HG03025 (cell line): ENCODE measurements around the gene ARHGAP36.

Experiments used
- ATAC-seq: cut with Tn5 transposase; IDR thresholded peaks from one replicate; pipeline ENCODE4 v1.9.1; 2021; ENCODE audit warnings: mild to moderate bottlenecking, moderate library complexity; ENCODE audit not compliant: unreplicated experiment, low FRiP score

ARHGAP36 gene, protein sequence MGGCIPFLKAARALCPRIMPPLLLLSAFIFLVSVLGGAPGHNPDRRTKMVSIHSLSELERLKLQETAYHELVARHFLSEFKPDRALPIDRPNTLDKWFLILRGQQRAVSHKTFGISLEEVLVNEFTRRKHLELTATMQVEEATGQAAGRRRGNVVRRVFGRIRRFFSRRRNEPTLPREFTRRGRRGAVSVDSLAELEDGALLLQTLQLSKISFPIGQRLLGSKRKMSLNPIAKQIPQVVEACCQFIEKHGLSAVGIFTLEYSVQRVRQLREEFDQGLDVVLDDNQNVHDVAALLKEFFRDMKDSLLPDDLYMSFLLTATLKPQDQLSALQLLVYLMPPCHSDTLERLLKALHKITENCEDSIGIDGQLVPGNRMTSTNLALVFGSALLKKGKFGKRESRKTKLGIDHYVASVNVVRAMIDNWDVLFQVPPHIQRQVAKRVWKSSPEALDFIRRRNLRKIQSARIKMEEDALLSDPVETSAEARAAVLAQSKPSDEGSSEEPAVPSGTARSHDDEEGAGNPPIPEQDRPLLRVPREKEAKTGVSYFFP

DNA sequence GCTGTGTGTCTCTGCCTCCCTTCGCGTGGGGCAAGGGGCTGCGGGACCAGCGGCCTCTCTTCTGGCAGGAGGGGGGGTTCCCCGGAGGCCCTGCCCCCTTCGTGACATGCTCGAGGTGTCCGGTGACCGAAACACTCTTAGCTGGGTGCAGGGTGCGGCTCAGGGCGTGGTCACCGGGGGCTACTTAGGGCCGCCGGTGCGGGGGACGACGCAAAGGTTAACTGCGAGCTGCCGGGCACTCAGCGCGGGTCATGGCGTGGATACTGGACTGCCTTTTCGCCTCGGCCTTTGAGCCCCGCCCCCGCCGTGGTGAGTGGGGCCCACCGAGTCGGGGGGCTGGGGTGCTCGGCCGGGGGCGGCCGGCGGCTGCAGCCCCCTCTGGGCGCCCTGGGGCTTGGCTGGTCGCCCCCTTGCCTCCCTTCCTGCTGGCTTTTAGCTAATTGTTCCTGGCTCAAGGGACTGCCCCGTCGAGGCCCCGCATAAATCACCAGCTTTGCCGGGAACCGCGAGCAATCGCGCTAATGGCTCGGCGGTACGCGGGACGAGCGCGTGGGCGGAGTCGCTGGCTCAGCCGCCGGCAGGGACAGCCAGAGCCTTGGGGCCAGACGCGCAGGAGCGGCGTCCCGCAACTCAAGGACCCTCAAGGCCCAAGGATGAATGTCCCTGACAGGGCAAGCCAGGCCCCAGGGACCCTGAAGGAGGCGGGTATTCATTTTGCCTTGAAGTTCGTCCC, at the start of gene ARHGAP36:
ARHGAP36 (plus strand) TSS at position 211 of the 733 bp plus-strand sequence. CDS start 23,320 bp downstream, outside the sequence.
- no peak for ATAC-seq

GRCh38 chrX:131010186-131010585, 48.0 kb upstream of the ARHGAP36 start:
- no peak for ATAC-seq

- ATAC-seq, result no peak
Measured at GRCh38 chrX:131025336-131025735, 32.8 kb upstream of the ARHGAP36 start.

DNA sequence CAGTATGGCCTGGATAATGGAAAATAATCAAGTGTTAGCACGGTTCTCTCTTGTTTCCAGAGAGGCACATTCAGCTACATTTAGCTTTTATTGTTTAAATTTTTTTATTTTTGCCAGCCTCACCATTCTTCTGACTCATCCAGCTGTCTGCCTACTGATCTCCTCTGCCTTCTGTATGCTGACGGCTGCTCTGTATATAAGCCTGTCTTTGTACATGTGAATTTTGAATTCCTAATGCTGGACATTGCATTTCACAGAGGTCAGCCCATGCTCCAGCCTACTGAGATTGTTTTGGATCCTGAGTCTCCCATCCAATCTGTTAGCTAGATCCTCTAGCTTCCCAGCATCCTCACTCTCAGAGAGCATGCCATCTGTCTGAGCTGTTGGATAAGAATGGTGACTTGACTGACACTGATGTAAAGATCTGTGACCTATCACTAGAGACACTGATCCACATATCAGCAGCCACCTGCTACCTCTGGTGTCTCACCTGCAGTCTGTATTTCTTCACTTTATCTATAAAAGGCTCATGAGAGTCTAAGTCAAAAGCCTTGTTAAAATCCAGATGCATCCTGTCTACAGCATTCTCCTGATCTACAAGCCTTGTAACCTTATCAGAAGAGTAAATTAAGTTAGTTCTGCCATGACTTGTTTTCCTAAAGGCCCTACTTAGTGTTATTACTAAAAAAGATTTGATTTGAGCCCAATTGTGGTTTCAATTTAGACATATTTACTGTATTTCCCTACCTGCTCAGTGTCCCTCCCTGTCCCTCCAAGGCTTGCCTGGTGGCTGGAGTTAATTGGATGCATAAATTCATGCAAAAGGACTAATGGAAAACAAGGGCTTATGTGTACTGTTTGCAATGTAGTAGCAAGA, 25.6 kb upstream of the ARHGAP36 start:
- no peak for ATAC-seq

DNA sequence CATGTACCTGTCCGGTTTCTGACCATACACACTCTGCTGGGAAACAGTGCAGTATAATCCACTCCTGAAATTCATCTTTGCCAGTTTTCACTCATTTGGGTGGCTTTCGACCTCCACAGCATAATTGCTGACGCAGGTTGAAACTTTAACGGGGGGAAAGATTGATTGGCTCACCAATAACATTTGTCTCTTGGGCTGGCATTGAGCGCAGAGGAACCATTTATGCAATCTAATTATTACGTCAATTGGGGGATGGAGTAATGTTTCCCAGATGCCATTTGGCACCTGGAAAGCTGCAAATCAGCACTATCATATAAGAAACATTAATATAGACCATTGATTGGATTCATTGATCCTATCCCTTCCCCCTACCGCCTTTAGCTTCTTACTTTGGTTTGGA, 24.1 kb upstream of the ARHGAP36 start:
- ATAC-seq, result no peak

DNA sequence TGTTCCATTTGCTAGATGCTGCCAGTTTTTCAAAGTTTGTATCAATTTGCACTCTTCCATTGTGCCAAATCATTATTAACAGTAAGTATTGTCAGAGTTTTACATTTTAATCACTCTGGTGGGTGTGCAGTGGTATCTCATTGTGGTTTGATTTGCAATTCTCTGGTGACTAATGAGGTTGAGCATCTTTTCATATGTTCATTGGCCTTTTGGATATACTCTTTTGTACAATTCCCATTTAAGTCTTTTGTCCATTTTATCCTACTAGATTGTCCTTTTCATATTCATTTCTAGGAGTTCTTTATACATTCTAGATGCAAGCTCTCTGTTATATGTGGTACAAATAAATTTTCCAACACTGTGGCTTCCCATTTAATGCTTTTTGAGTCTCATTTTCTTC, 17.4 kb upstream of the ARHGAP36 start:
- ATAC-seq, result no peak

GRCh38 chrX:131041667-131042066, 16.5 kb upstream of the ARHGAP36 start:
- no peak for ATAC-seq

GRCh38 chrX:131045726-131046125, 12.4 kb upstream of the ARHGAP36 start:
- no peak for ATAC-seq

DNA sequence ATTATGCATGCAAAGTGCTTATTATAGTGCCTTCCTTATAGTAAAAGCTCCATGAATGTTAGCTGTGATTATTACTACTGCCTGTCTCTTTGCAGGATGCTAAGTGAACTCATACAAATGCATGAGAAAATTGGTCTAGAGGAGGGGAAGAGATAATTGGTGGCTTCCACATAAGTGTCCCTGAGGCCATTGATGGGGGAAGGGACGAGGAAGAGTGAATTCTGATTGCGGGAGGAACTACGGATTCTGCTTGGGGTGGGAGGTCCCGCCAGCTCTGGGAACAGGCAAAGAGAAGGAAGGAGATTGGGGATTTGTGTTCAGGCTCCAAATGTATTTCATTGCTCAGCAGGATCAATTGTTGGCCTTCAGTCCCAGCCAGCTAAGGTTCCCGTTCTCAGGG, 11.6 kb upstream of the ARHGAP36 start:
- no peak for ATAC-seq

DNA sequence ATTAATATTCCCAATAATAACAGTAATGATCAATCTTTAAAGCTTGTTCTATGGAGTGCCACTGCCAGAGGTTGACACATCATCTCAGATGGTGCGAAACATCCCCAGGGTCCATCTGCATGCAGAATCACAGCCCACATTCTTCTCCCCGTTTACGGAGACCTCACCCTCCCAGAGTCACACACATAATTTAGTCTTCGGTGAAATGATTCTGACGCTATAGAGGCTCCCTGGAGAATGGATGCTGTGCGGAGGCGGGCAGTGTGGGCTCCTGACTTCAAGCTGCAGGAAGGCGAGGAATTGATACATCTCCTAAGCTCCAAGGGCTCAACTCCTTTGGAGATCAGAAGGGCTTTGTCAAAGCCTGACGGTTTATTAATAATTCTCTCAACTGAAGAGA, 11.0 kb upstream of the ARHGAP36 start:
- no peak for ATAC-seq

DNA sequence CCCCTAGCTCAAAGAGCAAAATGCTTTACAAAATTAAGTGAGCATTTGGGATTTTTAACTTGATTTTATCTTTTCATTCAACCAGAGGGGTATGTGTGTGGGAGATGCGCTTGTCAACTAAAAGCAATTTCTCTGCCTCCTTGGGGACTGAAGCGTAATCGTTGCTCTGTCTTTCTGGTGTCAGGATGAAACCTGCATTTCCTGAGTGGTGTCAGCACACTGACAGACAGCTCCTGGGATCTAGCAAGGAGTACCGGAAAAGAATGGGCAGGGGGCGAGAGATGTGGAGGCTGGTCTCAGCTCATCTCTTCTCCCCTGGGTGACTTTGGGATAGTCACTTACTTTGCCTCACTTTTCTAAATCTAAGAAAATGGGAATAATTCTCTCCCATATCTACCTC, 5.1 kb upstream of the ARHGAP36 start:
- no peak for ATAC-seq

GRCh38 chrX:131054906-131055305, 3.2 kb upstream of the ARHGAP36 start:
- ATAC-seq, result no peak

DNA sequence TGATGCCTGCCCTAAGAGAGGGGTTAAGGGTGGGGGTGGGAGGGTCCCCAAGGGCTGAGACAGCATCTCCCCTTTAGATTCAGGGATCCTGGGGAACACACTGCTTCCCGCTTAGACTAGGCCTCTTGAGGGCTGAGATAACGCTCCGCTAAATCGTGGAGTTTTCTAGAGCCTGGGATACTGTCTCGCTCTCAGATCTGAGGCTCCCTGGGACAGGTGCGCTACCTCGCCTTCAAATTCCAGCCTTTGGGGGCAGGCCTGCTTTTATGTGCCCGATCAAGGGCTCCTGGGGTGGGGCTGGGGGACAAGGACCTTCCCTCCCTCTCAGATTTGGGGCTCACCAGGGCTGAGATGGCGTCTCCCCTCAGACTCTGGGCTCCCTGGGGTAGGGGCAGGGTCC, 440 bp upstream of the ARHGAP36 start:
- ATAC-seq, result no peak

- no peak for ATAC-seq
Measured at GRCh38 chrX:131059246-131059645, 1.1 kb downstream of the ARHGAP36 start.

- ATAC-seq, result no peak
Measured at GRCh38 chrX:131060147-131060546, 2.0 kb downstream of the ARHGAP36 start.

- no peak for ATAC-seq
Measured at GRCh38 chrX:131061306-131061705, 3.2 kb downstream of the ARHGAP36 start.

GRCh38 chrX:131063613-131064012, 5.5 kb downstream of the ARHGAP36 start:
- no peak for ATAC-seq

DNA sequence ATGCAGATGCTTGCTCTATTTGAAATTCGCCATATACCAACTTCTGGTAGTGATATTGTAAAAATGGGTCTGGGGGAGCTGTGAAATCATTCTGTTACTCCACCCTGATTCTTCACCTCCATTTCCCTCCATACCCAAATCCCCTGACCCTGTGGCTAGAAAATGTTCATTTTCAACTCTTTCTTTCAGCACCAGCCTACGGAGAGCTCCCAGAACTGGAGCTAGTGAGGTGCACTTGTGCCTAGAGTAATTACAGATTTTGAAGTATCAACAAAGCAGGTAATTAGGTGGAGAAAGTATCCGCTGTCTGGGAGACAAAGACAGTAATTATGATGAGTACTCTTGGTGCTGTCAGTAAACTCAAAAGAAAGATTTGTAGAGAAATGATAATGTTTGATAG, 8.1 kb downstream of the ARHGAP36 start:
- no peak for ATAC-seq

GRCh38 chrX:131067216-131067615, 9.1 kb downstream of the ARHGAP36 start:
- ATAC-seq, result no peak

- ATAC-seq, result no peak
Measured at GRCh38 chrX:131067846-131068745, 9.9 kb downstream of the ARHGAP36 start.
